Measurements from ENCODE around the gene UBE2E1. TPM values are rescaled to one million over a fixed set of nuclear protein-coding genes. Genes with fewer than 3 reads are reported as not detected.

UBE2E1 gene
- total RNA-seq, 1 donor from 2014 or later = 78.8 TPM

DNA sequence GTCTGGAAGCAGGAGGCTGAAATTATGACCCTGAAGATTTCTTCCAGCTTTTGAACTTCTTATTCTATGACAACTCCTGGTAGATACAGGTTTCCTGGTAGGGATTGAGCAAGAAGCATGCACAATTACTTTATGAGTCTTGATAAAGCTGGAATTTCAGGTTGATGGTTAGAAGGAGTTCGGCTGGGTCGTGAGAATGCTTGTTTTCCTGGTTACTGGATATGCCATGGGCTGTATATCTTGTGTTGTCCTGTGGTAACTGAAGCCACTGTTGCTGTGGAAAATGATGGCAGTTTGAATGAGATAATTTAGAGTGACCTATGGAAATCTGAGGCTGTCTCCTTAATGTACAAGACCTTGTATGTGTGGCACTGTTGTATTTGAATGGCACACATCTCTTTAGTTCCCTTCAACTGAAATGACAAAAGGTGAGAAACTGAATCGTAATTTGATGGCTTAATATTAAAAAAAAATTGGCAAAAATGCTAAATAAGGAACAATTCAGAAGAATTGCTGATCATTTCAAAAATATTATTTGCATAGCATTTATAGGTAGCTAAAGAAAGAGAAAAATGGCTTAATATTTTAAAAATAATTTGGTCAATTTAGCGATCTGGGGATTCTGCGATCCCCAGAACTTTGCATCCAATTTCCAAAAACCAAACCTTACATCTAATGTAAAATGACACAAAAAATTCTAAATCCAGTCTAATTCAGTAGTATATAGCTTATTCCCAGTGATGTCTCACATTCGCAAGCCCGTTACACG lies 1.1 kb upstream of the UBE2E1 start:
- intact Hi-C loops (cut with micrococcal nuclease) = loop anchor here (1.0 to 10.0 kb wide), 4 partner anchors 142 to 1240 kb away; no protein-coding TSS in a partner anchor
- H3K4me3 Mint-ChIP-seq = peak overlapping the region; percentile 94
- H3K9me3 Mint-ChIP-seq = no peaks in the 10 kb centered on the region
- H3K27me3 Mint-ChIP-seq (ENCODE audit: insufficient read depth) = peaks cover 40% of the 10 kb centered on the region
- no peak overlapping the region for H3K27ac Mint-ChIP-seq
- peaks cover 41% of the 10 kb centered on the region for H3K4me1 Mint-ChIP-seq (ENCODE audit: low read depth)
- H3K36me3 Mint-ChIP-seq (ENCODE audit: low read depth) = peaks cover 24% of the 10 kb centered on the region
- no peak for DNase-seq (ENCODE audit: low spot score)

DNA sequence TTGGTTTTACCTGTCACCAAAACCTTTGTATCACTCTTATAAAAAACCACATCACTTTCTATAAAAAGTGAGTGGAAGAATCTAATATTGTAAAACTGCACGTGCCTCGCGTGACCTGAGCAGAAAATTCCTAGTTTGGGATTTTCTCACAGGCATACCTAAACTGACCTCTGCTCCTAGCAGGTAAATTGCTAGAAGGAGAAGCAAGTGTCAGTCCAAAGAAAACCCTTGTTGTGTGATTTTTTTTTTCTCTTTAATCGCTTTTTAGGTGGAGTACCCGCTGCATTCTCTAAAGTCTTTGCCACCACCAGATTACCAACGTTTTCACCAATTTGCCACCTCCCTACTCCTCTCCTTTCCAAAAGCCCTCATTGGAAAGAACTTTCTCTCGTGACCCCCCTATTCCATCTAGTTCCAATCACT lies 534 bp upstream of the UBE2E1 start:
- H3K27ac Mint-ChIP-seq = peak overlapping the region; percentile 94
- peaks cover 38% of the 10 kb centered on the region for H3K27me3 Mint-ChIP-seq (ENCODE audit: insufficient read depth)
- intact Hi-C loops (cut with micrococcal nuclease) = loop anchor here (1.0 to 10.0 kb wide), 4 partner anchors 141 to 1240 kb away; no protein-coding TSS in a partner anchor
- no peak for DNase-seq (ENCODE audit: low spot score)
- peaks cover 47% of the 10 kb centered on the region for H3K4me1 Mint-ChIP-seq (ENCODE audit: low read depth)
- peaks cover 29% of the 10 kb centered on the region for H3K36me3 Mint-ChIP-seq (ENCODE audit: low read depth)
- peak overlapping the region; percentile 94 for H3K4me3 Mint-ChIP-seq
- no peaks in the 10 kb centered on the region for H3K9me3 Mint-ChIP-seq

DNA sequence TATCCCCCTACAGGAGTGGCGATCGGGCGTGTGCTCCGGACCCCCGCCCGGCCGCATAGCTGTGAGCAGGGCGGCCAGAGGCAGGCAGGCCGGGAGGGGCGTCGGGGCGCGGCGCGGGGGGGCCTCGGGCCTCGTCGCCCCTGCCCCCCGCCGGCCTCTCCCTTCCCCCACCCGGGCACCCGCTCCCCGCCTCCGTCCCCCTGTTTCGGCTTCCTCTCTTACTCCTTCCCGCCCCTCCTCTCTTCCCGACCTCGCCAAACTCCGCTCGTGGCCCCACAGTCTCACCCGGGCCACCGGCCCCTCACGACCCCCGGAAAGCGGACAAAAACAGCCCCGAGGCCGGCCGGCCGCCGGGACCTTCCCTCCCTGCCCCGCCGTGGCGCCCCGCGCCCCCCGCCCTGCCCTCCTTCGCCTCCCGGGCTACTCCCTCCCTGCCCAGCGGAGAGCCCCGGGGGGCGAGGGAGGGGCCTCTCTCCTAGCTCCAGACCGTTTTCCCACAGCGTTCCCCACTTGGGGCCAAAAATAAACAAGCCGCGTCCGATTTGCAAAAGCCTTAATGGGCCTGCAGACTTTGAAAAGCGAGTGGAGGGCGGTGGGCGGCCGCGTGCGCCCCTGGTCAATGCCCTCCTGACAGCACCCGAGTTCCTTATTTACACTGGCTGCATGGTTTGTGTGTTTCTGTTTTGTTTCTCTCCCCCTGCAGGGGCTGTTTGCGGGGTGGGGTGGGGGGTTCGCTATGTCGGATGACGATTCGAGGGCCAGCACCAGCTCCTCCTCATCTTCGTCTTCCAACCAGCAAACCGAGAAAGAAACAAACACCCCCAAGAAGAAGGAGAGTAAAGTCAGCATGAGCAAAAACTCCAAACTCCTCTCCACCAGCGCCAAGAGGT lies 1.0 kb downstream of the UBE2E1 start:
- peaks cover 26% of the 10 kb centered on the region for H3K27me3 Mint-ChIP-seq (ENCODE audit: insufficient read depth)
- H3K9me3 Mint-ChIP-seq = no peaks in the 10 kb centered on the region
- DNase-seq (ENCODE audit: low spot score) = no peak
- peak overlapping the region; percentile 91 for H3K27ac Mint-ChIP-seq
- intact Hi-C loops (cut with micrococcal nuclease) = loop anchor here (2.0 to 10.0 kb wide), 4 partner anchors 66 to 1242 kb away; no protein-coding TSS in a partner anchor
- H3K36me3 Mint-ChIP-seq (ENCODE audit: low read depth) = peaks cover 32% of the 10 kb centered on the region
- H3K4me3 Mint-ChIP-seq = peak overlapping the region; percentile 95
- peaks cover 57% of the 10 kb centered on the region for H3K4me1 Mint-ChIP-seq (ENCODE audit: low read depth)

DNA sequence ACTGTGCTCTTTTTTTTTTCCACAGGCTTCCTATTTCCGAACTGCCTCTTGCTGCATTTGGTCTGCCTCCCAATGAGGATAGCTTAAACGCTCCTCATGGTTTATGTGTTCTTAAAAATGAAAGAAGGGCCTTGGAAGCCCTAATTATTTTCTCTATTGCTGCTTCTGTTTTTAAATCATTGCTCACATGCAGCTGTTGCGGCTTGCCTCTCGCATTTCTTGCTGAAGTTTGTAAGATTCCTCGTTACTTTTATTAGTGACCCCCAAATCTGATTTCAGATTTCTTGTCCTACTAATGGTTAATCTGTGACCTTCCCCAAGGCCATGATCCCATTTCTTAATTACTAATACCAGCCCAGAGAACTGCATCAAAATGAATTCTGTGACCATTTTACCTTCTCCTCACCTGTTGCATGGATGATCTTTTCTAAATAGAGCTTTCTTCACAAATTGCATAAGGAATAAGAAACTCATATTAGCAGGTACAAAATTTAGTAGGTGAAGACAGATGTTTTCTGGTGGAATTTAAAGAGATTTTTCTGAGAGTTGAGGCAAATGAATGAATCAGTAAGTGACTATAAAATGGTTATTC lies 1.8 kb downstream of the UBE2E1 start:
- H3K27me3 Mint-ChIP-seq (ENCODE audit: insufficient read depth) = peaks cover 24% of the 10 kb centered on the region
- no peak for DNase-seq (ENCODE audit: low spot score)
- H3K4me1 Mint-ChIP-seq (ENCODE audit: low read depth) = peaks cover 64% of the 10 kb centered on the region
- intact Hi-C loops (cut with micrococcal nuclease) = loop anchor here (2.0 to 10.0 kb wide), 5 partner anchors 67 to 1243 kb away; partner anchors contain the start of genes NKIRAS1 and RPL15
- H3K4me3 Mint-ChIP-seq = peak overlapping the region; percentile 95
- H3K27ac Mint-ChIP-seq = peak overlapping the region; percentile 91
- H3K36me3 Mint-ChIP-seq (ENCODE audit: low read depth) = peaks cover 39% of the 10 kb centered on the region
- H3K9me3 Mint-ChIP-seq = no peaks in the 10 kb centered on the region

DNA sequence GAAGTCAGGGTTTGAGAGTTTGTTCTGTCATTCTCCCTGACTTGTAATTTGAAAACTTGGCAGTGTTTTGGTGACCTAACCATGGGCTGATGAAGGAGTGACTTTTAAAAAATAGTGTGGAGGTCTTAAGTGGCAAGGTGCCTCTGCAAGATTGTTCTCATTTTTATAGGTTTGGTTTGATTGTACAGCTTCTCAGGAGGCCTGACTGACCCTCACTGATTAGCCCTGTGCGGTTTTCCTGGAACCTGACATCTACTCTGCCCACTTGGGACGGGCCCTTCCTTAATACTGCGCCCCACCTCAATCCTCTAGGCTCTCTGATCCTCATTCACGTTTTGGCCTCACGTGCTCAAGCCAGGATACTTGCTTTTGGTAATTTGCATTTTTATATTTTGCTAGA lies 2.8 kb downstream of the UBE2E1 start:
- Mint-ChIP-seq H3K27me3 (ENCODE audit: insufficient read depth) (peaks cover 17% of the 10 kb centered on the region), H3K4me3 (peak overlapping the region; percentile 95), H3K27ac (no peak overlapping the region), H3K9me3 (no peaks in the 10 kb centered on the region), H3K36me3 (ENCODE audit: low read depth) (peaks cover 42% of the 10 kb centered on the region), H3K4me1 (ENCODE audit: low read depth) (peaks cover 69% of the 10 kb centered on the region)
- no peak for DNase-seq (ENCODE audit: low spot score)
- intact Hi-C loops (cut with micrococcal nuclease) = loop anchor here (2.0 to 10.0 kb wide), 4 partner anchors 108 to 1244 kb away; partner anchors contain the start of genes NKIRAS1 and RPL15

DNA sequence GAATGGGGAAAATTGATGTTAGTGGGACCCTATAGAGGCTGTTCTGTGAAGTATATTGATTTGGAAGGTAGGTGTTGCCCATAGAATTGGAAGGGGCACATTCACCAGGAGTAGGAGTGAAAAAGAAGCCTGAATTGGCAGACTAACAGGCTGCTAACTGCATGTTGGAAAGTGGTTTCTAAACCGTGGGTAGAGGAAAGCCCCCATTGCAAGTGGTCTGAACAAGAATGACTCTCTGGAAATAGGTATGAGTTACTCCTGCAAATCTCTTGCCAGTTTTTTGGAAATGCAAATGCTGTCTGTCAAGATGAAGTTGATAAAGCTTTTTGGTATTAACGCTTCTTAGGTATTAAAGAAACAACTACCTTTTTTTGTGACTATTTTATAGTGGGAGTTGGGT lies 3.5 kb downstream of the UBE2E1 start:
- intact Hi-C loops (cut with micrococcal nuclease) = loop anchor here (2.0 to 10.0 kb wide), 4 partner anchors 108 to 1244 kb away; partner anchors contain the start of genes NKIRAS1 and RPL15
- Mint-ChIP-seq H3K27me3 (ENCODE audit: insufficient read depth) (peaks cover 16% of the 10 kb centered on the region), H3K9me3 (no peaks in the 10 kb centered on the region), H3K27ac (peak overlapping the region; percentile 100), H3K4me1 (ENCODE audit: low read depth) (peaks cover 69% of the 10 kb centered on the region), H3K36me3 (ENCODE audit: low read depth) (peaks cover 42% of the 10 kb centered on the region), H3K4me3 (peak overlapping the region; percentile 98)
- DNase-seq (ENCODE audit: low spot score) = no peak

DNA sequence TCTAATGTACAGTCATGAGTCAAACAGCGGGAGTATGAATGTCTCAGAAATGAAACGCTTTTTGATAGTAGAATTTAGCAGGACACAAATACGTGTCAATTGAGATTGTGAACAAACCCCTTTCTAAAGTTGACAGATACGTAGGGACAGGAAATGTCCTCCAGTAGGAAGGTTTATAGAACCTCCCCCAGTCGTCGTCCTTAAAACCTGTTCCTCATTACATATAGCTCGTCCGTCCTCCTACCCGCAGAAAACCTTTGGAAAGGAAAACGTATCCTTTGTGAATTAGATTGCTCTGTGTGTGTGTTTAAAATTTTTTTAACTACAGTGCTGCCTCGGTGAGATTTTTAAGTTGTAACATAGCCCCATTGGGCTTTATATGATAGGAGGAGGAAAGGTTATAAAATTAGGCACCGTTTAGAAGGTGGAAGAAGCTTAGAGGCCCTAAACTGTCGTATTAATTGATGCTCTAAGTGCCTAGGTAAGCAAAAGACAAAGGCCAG lies 4.1 kb downstream of the UBE2E1 start:
- intact Hi-C loops (cut with micrococcal nuclease) = loop anchor here (2.0 to 10.0 kb wide), 6 partner anchors 107 to 1985 kb away; partner anchors contain the start of genes NKIRAS1, NR1D2, OXSM and RPL15
- DNase-seq (ENCODE audit: low spot score) = no peak
- Mint-ChIP-seq H3K27me3 (ENCODE audit: insufficient read depth) (peaks cover 11% of the 10 kb centered on the region), H3K27ac (peak overlapping the region; percentile 100), H3K4me1 (ENCODE audit: low read depth) (peaks cover 70% of the 10 kb centered on the region), H3K9me3 (no peaks in the 10 kb centered on the region), H3K4me3 (peak overlapping the region; percentile 98), H3K36me3 (ENCODE audit: low read depth) (peaks cover 47% of the 10 kb centered on the region)

DNA sequence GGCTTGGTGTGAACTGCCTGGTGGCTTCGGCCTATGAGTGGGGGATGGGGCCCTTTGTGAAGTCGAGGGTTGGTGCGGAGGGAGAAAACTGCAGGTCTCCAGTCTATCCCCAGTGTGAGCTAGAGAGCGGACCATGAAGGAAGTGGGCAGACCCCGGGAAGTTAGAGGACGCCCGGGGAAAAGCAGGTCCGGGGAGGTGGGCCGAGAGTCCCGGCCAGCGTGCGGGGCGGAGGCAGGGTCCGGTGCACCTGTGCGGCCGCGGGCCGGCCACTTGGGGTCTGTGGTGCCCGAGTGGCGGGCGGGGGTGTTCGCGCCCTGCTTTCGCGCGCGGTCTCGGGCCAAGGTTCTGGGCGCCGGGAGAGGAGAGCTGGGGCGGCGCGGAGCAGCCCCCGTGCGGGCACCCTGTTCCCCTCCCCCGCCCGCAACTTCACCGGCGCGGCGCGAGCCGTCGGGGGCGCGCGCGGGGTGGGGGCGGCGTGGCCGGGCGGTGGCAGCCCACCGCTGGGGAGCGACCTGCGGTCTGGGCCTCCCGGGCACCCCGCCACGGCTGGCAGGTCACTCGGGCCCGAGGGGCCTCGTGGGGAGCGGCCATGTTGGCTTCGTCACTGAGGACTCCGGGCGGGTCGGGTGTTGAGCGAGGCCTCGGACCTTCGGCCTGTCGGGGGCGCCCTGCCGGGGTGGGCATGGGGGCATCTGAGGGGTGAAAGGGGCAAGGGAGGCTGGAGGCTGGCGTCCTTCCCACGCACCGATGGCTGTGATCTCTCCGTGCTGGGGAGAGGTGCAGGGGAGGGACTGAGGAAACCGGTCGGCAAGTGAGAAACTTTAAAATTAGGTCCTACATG lies 4.8 kb downstream of the UBE2E1 start:
- H3K9me3 Mint-ChIP-seq = no peaks in the 10 kb centered on the region
- H3K4me1 Mint-ChIP-seq (ENCODE audit: low read depth) = peaks cover 72% of the 10 kb centered on the region
- H3K27me3 Mint-ChIP-seq (ENCODE audit: insufficient read depth) = peaks cover 5% of the 10 kb centered on the region
- peak; percentile 37 for DNase-seq (ENCODE audit: low spot score)
- H3K36me3 Mint-ChIP-seq (ENCODE audit: low read depth) = peaks cover 53% of the 10 kb centered on the region
- H3K27ac Mint-ChIP-seq = peak overlapping the region; percentile 100
- intact Hi-C loops (cut with micrococcal nuclease) = loop anchor here (2.0 to 10.0 kb wide), 2 partner anchors 134 to 1984 kb away; partner anchors contain the start of genes NR1D2 and OXSM
- peak overlapping the region; percentile 98 for H3K4me3 Mint-ChIP-seq

DNA sequence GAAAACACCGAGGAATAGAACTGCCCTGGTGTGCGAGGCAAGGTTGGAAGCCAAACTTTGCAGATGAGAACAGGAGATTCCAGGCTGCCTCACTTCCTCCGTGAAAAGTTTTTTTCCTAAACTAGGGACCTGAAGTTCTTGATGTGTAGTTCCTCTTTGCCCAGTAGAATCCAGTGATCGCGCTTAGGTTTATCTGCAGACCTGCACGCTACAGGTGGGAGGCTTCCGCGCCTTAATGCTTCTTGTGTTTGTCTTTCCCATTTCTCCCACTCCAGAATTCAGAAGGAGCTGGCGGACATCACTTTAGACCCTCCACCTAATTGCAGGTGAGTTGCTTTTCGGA lies 5.4 kb downstream of the UBE2E1 start:
- Mint-ChIP-seq H3K9me3 (no peaks in the 10 kb centered on the region), H3K27me3 (ENCODE audit: insufficient read depth) (peaks cover 4% of the 10 kb centered on the region), H3K4me3 (peak overlapping the region; percentile 87), H3K4me1 (ENCODE audit: low read depth) (peaks cover 71% of the 10 kb centered on the region), H3K27ac (peak overlapping the region; percentile 96), H3K36me3 (ENCODE audit: low read depth) (peaks cover 54% of the 10 kb centered on the region)
- intact Hi-C loops (cut with micrococcal nuclease) = loop anchor here (2.0 to 10.0 kb wide), 2 partner anchors 134 to 1984 kb away; partner anchors contain the start of genes NR1D2 and OXSM
- DNase-seq (ENCODE audit: low spot score) = no peak

DNA sequence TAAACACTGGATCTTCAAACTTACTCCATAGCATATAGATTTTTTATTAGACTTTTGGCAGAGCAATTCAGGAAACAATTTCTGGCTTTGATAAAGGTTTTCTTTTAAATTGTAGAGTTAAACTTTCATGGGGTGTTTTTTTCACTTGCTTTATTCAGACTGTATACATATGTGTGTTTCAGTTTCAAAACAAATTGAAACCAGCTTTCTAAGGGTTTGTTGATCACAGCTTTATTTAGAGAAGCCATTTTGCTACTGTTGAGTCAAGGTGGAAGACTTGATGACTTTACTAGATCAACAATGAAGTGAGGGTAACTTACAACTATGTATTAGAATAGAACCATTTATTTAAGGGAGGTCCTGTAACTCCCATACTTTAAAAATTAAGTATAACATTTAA lies 6.2 kb downstream of the UBE2E1 start:
- H3K27ac Mint-ChIP-seq = peak overlapping the region; percentile 96
- intact Hi-C loops (cut with micrococcal nuclease) = loop anchor here (2.0 to 10.0 kb wide), 4 partner anchors 15 to 1983 kb away; partner anchors contain the start of genes NR1D2, OXSM and UBE2E2
- peaks cover 3% of the 10 kb centered on the region for H3K27me3 Mint-ChIP-seq (ENCODE audit: insufficient read depth)
- DNase-seq (ENCODE audit: low spot score) = no peak
- H3K9me3 Mint-ChIP-seq = no peaks in the 10 kb centered on the region
- H3K4me3 Mint-ChIP-seq = peak overlapping the region; percentile 87
- H3K36me3 Mint-ChIP-seq (ENCODE audit: low read depth) = peaks cover 54% of the 10 kb centered on the region
- H3K4me1 Mint-ChIP-seq (ENCODE audit: low read depth) = peaks cover 70% of the 10 kb centered on the region

DNA sequence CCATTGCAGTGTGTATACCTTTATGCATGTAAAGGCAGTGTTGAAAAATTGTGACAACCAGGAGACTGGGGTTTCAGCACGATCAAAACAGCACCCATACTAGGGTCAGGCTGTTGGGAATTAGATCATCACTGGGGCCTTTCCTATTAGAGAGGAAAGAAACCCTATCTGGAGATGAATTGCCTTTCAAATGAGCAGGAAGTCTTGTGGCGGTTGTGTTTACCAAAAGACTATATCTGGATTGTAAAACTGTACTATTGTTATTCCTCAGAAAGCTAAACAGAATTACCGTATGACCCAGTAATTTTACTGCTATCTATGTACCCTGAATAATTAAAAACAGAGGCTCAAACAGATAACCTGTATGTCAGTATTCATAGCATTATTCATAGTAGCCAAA lies 10.1 kb downstream of the UBE2E1 start:
- no peak for DNase-seq (ENCODE audit: low spot score)
- H3K27ac Mint-ChIP-seq = no peak overlapping the region
- H3K36me3 Mint-ChIP-seq (ENCODE audit: low read depth) = peaks cover 37% of the 10 kb centered on the region
- H3K4me3 Mint-ChIP-seq = no peak overlapping the region
- H3K4me1 Mint-ChIP-seq (ENCODE audit: low read depth) = peaks cover 46% of the 10 kb centered on the region
- intact Hi-C loops (cut with micrococcal nuclease) = loop anchor here (10.0 kb wide), 1 partner anchor 1979 kb away; the partner anchor contains the start of gene OXSM
- H3K9me3 Mint-ChIP-seq = no peaks in the 10 kb centered on the region
- H3K27me3 Mint-ChIP-seq (ENCODE audit: insufficient read depth) = no peaks in the 10 kb centered on the region
